ENCODE measurements around the gene XRCC4.

Gene XRCC4

GRCh38 chr5:83394190-83394589 is 316.8 kb downstream of the XRCC4 start:
- no peak for FAIRE-seq

GRCh38 chr5:83396662-83397061 is 319.3 kb downstream of the XRCC4 start:
- no peak for FAIRE-seq

GRCh38 chr5:83397658-83398057 is 320.3 kb downstream of the XRCC4 start:
- no peak for FAIRE-seq

GRCh38 chr5:83400241-83400640 is 322.9 kb downstream of the XRCC4 start:
- FAIRE-seq: no peak

GRCh38 chr5:83400701-83401100 is 323.4 kb downstream of the XRCC4 start:
- no peak for FAIRE-seq

GRCh38 chr5:83401122-83401731 is 323.9 kb downstream of the XRCC4 start:
- no peak for FAIRE-seq

- no peak for FAIRE-seq
Measured at GRCh38 chr5:83401775-83402174, 324.4 kb downstream of the XRCC4 start.
